GM21619 (cell line): ENCODE data around the gene HTD2.
"Not testable (repeated sequence)": the region's sequence is repeated elsewhere in the genome, so short reads cannot be mapped to it uniquely, and the experiment has no call there.

Experiments used
- ATAC-seq: cut with Tn5 transposase; IDR thresholded peaks from one replicate; pipeline ENCODE4 v1.9.1; 2021; ENCODE audit not compliant: unreplicated experiment

HTD2 gene

GRCh38 chr3:58331593-58332152 is 25.4 kb downstream of the HTD2 start:
- ATAC-seq: no peak

- ATAC-seq: peak; percentile 92
Measured at GRCh38 chr3:58332575-58333188, 26.4 kb downstream of the HTD2 start, which contains the start of gene PXK. TSS of gene PXK (plus strand) at chr3:58332892. CDS start at chr3:58332989, 97 bp downstream.

- peak; percentile 34 for ATAC-seq
Measured at GRCh38 chr3:58333206-58334012, 27.1 kb downstream of the HTD2 start.

GRCh38 chr3:58334013-58334321 is 27.6 kb downstream of the HTD2 start:
- ATAC-seq: no peak

GRCh38 chr3:58334506-58334884 is 28.2 kb downstream of the HTD2 start:
- ATAC-seq: no peak

GRCh38 chr3:58335652-58335947 is 29.3 kb downstream of the HTD2 start:
- no peak for ATAC-seq

GRCh38 chr3:58336135-58336882 is 30.0 kb downstream of the HTD2 start:
- ATAC-seq: no peak

GRCh38 chr3:58337190-58337589 is 30.9 kb downstream of the HTD2 start:
- no peak for ATAC-seq

GRCh38 chr3:58339146-58339545 is 32.8 kb downstream of the HTD2 start:
- not testable (repeated sequence) for ATAC-seq

- no peak for ATAC-seq
Measured at GRCh38 chr3:58340594-58341244, 34.4 kb downstream of the HTD2 start.

GRCh38 chr3:58341376-58341775 is 35.1 kb downstream of the HTD2 start:
- ATAC-seq: no peak

GRCh38 chr3:58342676-58343075 is 36.4 kb downstream of the HTD2 start:
- ATAC-seq: no peak

- ATAC-seq: no peak
Measured at GRCh38 chr3:58345457-58345856, 39.1 kb downstream of the HTD2 start.

- ATAC-seq: no peak
Measured at GRCh38 chr3:58346368-58346767, 40.0 kb downstream of the HTD2 start.

GRCh38 chr3:58347984-58348383 is 41.7 kb downstream of the HTD2 start:
- ATAC-seq: no peak

- peak; percentile 91 for ATAC-seq
Measured at GRCh38 chr3:58349792-58350626, 43.7 kb downstream of the HTD2 start.

GRCh38 chr3:58350627-58351013 is 44.3 kb downstream of the HTD2 start:
- ATAC-seq: no peak

GRCh38 chr3:58351920-58352319 is 45.6 kb downstream of the HTD2 start:
- ATAC-seq: no peak

GRCh38 chr3:58352626-58353025 is 46.3 kb downstream of the HTD2 start:
- ATAC-seq: no peak

- no peak for ATAC-seq
Measured at GRCh38 chr3:58353722-58354553, 47.6 kb downstream of the HTD2 start.
